Fibroblast of lung (primary cell): ENCODE data around the gene DNAH1. TPM values are rescaled to one million over a fixed set of nuclear protein-coding genes. Genes with fewer than 3 reads are reported as not detected.

ENCODE experiments used
- DNase-seq, 2 donors: peaks; one replicate each; pipeline versions ENCODE4 v3.0.0 to v3.0.0-alpha.2; 2010; ENCODE audit warnings: low read depth in 2 of 2
- H2AFZ ChIP-seq: 2 replicates; pipeline ENCODE4 v1.5.1; 2012; ENCODE audit warnings: low read length, control low read depth, inconsistent platforms
- H3K27ac ChIP-seq: 2 replicates; pipeline ENCODE4 v1.5.1; 2011; ENCODE audit warnings: low read length, control low read depth; ENCODE audit not compliant: insufficient read depth
- H3K27me3 ChIP-seq: 2 replicates; pipeline ENCODE4 v1.5.1; 2011; ENCODE audit warnings: mild to moderate bottlenecking, low read length; ENCODE audit not compliant: control insufficient read depth, insufficient read depth
- H3K36me3 ChIP-seq: 2 replicates; pipeline ENCODE4 v1.5.1; 2011; ENCODE audit warnings: low read length; ENCODE audit not compliant: control insufficient read depth, insufficient read depth
- H3K4me1 ChIP-seq: 2 replicates; pipeline ENCODE4 v1.5.1; 2011; ENCODE audit warnings: low read length; ENCODE audit not compliant: control insufficient read depth, insufficient read depth; ENCODE audit errors: extremely low read depth
- H3K4me2 ChIP-seq: 2 replicates; pipeline ENCODE4 v1.5.1; 2011; ENCODE audit warnings: low read length, control low read depth; ENCODE audit not compliant: insufficient read depth; ENCODE audit errors: extremely low read depth
- H3K4me3 ChIP-seq, 4 experiments: fragments of 200-600 bp in 1 of 4; sonication (generic) in 1 of 4; replicated peaks in 1 of 4; 2 replicates each; pipeline ENCODE4 v1.5.1; 2011 to 2016; ENCODE audit warnings: low read length in 4 of 4, low read depth in 3 of 4, mild to moderate bottlenecking in 3 of 4, control low read depth in 2 of 4, inconsistent platforms in 1 of 4, mixed read lengths in 1 of 4; ENCODE audit not compliant: insufficient read depth in 1 of 4; ENCODE audit errors: control extremely low read depth in 1 of 4
- H3K79me2 ChIP-seq: 2 replicates; pipeline ENCODE4 v1.5.1; 2012; ENCODE audit warnings: mild to moderate bottlenecking, low read length, inconsistent platforms; ENCODE audit not compliant: control insufficient read depth, insufficient read depth
- H3K9ac ChIP-seq: 2 replicates; pipeline ENCODE4 v1.5.1; 2011; ENCODE audit warnings: mild to moderate bottlenecking, low read length, control low read depth; ENCODE audit not compliant: insufficient read depth
- H3K9me3 ChIP-seq: 2 replicates; pipeline ENCODE4 v1.5.1; 2012; ENCODE audit warnings: low read depth, low read length; ENCODE audit not compliant: control insufficient read depth, insufficient read depth
- H4K20me1 ChIP-seq: 2 replicates; pipeline ENCODE4 v1.5.1; 2011; ENCODE audit warnings: low read length; ENCODE audit not compliant: control insufficient read depth, insufficient read depth; ENCODE audit errors: extremely low read depth
- EZH2 ChIP-seq: IDR thresholded peaks from 2 replicates; pipeline ENCODE4 v1.5.1; 2012; ENCODE audit warnings: low read length, control low read depth, mild to moderate bottlenecking; ENCODE audit errors: missing control alignments
- polyA plus RNA-seq, 2 donors: library from polyadenylated mRNA; depleted of rRNA in 1 of 2; stranded (reverse) in 1 of 2; unstranded in 1 of 2; fragments of >200 nt; gene quantifications; 2 replicates each; pipeline ENCODE4 v1.2.1, GENCODE V29; 2011 to 2012; ENCODE audit warnings: missing spikeins in 1 of 2
- total RNA-seq: library from RNA; depleted of rRNA; stranded (reverse); fragments of >200 nt; gene quantifications from 2 replicates; pipeline ENCODE4 v1.2.1, GENCODE V29; 2014
- TF ChIP-seq, protein P1 (sequence below), 2 donors: IDR thresholded peaks in 1 of 2; conservative IDR thresholded peaks in 1 of 2; 1 replicate in 1 of 2; 2 replicates in 1 of 2; pipeline ENCODE4 v1.5.1; 2011 to 2012; ENCODE audit warnings: low read length in 2 of 2, control low read depth in 1 of 2, inconsistent platforms in 1 of 2, low read depth in 1 of 2, mild to moderate bottlenecking in 1 of 2

DNAH1 gene
- total and polyA plus RNA-seq, 2 donors (not counting 1 experiment from before 2014, with no cell fraction given) = 1.9 to 3.0 TPM

DNA sequence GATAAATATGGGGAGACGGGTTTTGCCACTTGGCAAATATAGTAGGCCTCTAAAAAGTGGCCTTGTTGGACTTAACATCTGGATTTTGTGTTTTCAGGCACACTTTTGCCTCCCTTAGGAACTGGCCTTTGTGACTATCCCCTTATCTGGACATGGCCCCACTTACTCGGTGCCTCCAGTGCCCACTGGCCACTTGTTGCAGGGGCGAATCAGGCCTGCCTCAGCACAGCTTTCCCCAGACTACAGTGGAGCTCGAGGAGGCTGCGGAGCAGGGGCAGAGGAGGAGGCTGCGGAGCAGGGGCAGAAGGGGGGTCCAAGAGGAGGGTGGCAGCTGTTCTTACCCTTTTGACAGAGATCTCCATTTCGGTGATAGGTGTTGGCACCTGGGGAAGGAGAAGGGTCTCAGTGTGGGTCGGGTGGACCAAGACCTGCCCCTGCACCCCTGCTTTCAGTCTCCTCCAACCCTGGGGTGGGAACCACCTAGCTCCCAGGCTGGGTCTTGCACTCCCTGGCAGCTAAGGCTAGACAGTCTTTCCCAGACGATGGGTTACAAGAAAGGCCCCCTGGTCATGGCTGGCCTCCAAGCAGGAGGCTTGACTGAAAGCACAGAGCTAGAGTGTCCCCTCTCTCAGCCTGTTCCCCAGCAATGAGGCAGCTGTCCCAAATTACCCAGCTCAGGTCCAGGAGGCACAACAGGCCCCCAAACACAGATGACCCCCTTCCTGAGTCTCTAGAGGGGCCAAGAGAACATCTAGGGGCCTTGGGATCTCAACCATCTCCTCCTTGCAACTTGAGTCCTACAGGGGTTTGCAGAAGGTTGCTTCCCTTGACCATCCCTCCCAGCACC, 122.7 kb downstream of the DNAH1 start:
- Histone ChIP-seq H2AFZ (no peak overlapping the region), H3K36me3 (no peaks in the 10 kb centered on the region), H4K20me1 (no peaks in the 10 kb centered on the region), H3K4me2 (no peak overlapping the region), H3K4me3 (no peak overlapping the region), H3K79me2 (no peaks in the 10 kb centered on the region), H3K27me3 (peaks cover 7% of the 10 kb centered on the region), H3K9ac (no peak overlapping the region), H3K9me3 (no peaks in the 10 kb centered on the region), H3K27ac (no peak overlapping the region), H3K4me1 (no peaks in the 10 kb centered on the region)
- TF ChIP-seq, protein P1, sequence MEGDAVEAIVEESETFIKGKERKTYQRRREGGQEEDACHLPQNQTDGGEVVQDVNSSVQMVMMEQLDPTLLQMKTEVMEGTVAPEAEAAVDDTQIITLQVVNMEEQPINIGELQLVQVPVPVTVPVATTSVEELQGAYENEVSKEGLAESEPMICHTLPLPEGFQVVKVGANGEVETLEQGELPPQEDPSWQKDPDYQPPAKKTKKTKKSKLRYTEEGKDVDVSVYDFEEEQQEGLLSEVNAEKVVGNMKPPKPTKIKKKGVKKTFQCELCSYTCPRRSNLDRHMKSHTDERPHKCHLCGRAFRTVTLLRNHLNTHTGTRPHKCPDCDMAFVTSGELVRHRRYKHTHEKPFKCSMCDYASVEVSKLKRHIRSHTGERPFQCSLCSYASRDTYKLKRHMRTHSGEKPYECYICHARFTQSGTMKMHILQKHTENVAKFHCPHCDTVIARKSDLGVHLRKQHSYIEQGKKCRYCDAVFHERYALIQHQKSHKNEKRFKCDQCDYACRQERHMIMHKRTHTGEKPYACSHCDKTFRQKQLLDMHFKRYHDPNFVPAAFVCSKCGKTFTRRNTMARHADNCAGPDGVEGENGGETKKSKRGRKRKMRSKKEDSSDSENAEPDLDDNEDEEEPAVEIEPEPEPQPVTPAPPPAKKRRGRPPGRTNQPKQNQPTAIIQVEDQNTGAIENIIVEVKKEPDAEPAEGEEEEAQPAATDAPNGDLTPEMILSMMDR (conservative IDR thresholded peaks at IDR 0.05 in 1 of 2, IDR thresholded peaks at IDR 0.05 in 1 of 2; ENCODE audit: low read depth in 1 of 2, low read length in 2 of 2) = no peak
- TF ChIP-seq EZH2 = no peak
- no peak for DNase-seq

DNA sequence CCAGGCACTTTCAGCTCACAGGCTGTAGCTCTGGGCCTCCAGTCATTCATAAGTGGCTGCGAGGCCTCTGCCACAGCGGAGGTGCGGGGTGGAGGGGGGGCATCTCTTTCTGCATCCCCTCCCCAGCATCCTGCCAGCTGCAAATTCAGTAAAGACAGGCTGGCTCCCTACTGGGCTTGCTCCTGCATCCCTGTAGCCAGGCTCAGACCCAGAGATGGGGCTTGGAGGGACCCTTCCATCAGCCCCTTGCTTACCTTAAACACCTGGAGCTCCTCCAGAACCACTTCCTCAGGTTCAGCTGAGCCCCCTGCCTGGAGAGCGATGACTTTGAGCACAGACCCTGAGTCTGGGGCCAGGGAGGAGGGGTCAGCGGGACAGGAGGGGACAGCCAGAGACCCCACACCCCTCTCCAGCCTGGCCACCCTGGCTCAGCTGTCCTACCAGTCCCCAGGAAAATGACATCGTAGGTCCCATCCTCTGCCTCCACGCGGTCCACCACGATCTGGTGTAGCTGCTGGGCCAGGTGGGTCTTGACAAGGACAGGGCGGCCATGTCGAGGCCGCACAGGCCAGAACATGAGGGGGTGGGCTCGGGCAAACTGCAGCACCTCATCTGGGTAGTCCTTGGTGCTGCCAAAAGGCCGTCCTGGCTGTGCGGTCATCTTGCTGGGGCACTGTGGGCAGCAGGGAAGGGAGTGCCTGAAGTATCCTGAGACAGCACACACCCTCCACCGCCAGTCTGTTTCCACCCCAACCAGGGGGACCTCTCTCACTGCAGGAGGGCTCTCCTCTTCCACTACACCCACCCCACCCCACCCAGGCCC, 123.5 kb downstream of the DNAH1 start:
- Histone ChIP-seq H3K9me3 (no peaks in the 10 kb centered on the region), H3K27ac (no peak overlapping the region), H3K4me1 (no peaks in the 10 kb centered on the region), H3K9ac (no peak overlapping the region), H3K4me2 (no peak overlapping the region), H3K27me3 (peaks cover 2% of the 10 kb centered on the region), H2AFZ (no peak overlapping the region), H3K4me3 (no peak overlapping the region), H3K36me3 (no peaks in the 10 kb centered on the region), H4K20me1 (no peaks in the 10 kb centered on the region), H3K79me2 (no peaks in the 10 kb centered on the region)
- no peak for DNase-seq
- TF ChIP-seq, protein P1 (conservative IDR thresholded peaks at IDR 0.05 in 1 of 2, IDR thresholded peaks at IDR 0.05 in 1 of 2; ENCODE audit: low read depth in 1 of 2, low read length in 2 of 2) = no peak
- TF ChIP-seq EZH2 = no peak

DNA sequence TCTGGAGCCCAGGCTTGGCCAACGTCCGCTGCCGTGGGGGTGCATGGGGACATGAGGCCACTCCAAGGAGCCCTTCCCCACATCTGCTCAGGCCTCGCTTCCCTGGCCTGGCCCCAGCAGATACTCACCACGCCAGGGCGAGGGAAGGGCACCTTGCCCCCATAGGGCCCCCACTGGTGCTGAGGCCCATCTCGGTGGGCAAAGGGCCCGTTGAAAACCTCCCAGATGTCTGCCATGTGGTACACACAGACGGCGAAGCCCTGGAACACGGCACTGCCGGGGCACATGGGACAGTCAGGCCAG, 124.1 kb downstream of the DNAH1 start:
- Histone ChIP-seq H3K27ac (no peak overlapping the region), H3K4me1 (no peaks in the 10 kb centered on the region), H2AFZ (no peak overlapping the region), H3K9me3 (no peaks in the 10 kb centered on the region), H3K27me3 (peaks cover under 1% of the 10 kb centered on the region), H3K9ac (no peak overlapping the region), H4K20me1 (no peaks in the 10 kb centered on the region), H3K79me2 (no peaks in the 10 kb centered on the region), H3K4me3 (no peak overlapping the region), H3K4me2 (no peak overlapping the region), H3K36me3 (no peaks in the 10 kb centered on the region)
- no peak for DNase-seq
- no peak for TF ChIP-seq EZH2
- TF ChIP-seq, protein P1 (conservative IDR thresholded peaks at IDR 0.05 in 1 of 2, IDR thresholded peaks at IDR 0.05 in 1 of 2; ENCODE audit: low read depth in 1 of 2, low read length in 2 of 2) = no peak
